K562 (cell line): ENCODE data around the gene LMO2. TPM values are rescaled to one million over a fixed set of nuclear protein-coding genes. Genes with fewer than 3 reads are reported as not detected.
A peak's percentile ranks its signal among the peaks of the same experiment; 100 is the strongest.

Source experiments
- CBX1 ChIP-seq: sonication (generic); IDR thresholded peaks from 2 replicates; pipeline ENCODE4 v1.6.1; 2016; ENCODE audit warnings: antibody characterized with exemption, low read depth, mild to moderate bottlenecking
- ELF2 ChIP-seq: fragments of 250-450 bp; sonication (Bioruptor Pico); IDR thresholded peaks from 2 replicates; pipeline ENCODE4 v1.5.0; 2021; ENCODE audit warnings: mild to moderate bottlenecking
- MCM2 ChIP-seq: fragments of 450-650 bp; IDR thresholded peaks from 2 replicates; pipeline ENCODE4 v1.6.1; 2017; ENCODE audit warnings: low read depth, mild to moderate bottlenecking
- PHB ChIP-seq: fragments of 250-450 bp; sonication (Bioruptor Pico); IDR thresholded peaks from 2 replicates; pipeline ENCODE4 v1.5.0; 2021
- PML ChIP-seq: IDR thresholded peaks from 2 replicates; pipeline ENCODE4 v1.6.1; 2012; ENCODE audit warnings: low read length, inconsistent platforms
- PRMT5 ChIP-seq: sonication (generic); formaldehyde crosslinking; IDR thresholded peaks from 2 replicates; pipeline ENCODE4 v1.5.0; 2020; ENCODE audit warnings: missing genetic modification reagents
- SPI1 ChIP-seq: IDR thresholded peaks from 2 replicates; pipeline ENCODE4 v1.6.1; 2011; ENCODE audit warnings: low read depth, low read length, control low read depth, borderline replicate concordance
- STAT5A ChIP-seq: IDR thresholded peaks from 2 replicates; pipeline ENCODE4 v1.6.1; 2012; ENCODE audit warnings: low read length, inconsistent platforms, borderline replicate concordance
- SUPT5H ChIP-seq: fragments of 450-650 bp; IDR thresholded peaks from 2 replicates; pipeline ENCODE4 v1.6.1; 2016
- ZNF232 ChIP-seq: sonication (generic); formaldehyde crosslinking; IDR thresholded peaks from 2 replicates; pipeline ENCODE4 v1.8.0; 2022; ENCODE audit warnings: mild to moderate bottlenecking, missing genetic modification reagents
- polyA plus RNA-seq, 8 experiments: library from polyadenylated mRNA; depleted of rRNA in 4 of 8; stranded (reverse) in 5 of 8; unstranded in 3 of 8; fragments of >200 nt; fragmentation: Nextera tagmentation in 2 of 8; fragmentation: Illumina TruSeq in 1 of 8; extraction: Ambion mirVana in 2 of 8; extraction: Trizol in 1 of 8; gene quantifications; 2 replicates each; pipeline versions ENCODE4 v1.2.1 to v1.2.3, GENCODE V29; 2011 to 2014; ENCODE audit warnings: inconsistent platforms in 1 of 8, missing spikeins in 1 of 8
- total RNA-seq, 7 experiments: library from RNA; depleted of rRNA in 6 of 7; stranded (reverse); fragments of >200 nt in 6 of 7; fragmentation: Illumina TruSeq in 2 of 7; extraction: Trizol in 2 of 7; gene quantifications; 2 replicates each; pipeline versions ENCODE4 v1.2.1 to v1.2.3, GENCODE V29; 2011 to 2021; ENCODE audit warnings: low replicate concordance in 1 of 7
- TF ChIP-seq, protein P1 (sequence below), 2 experiments: fragments of 450-650 bp; formaldehyde crosslinking in 1 of 2; IDR thresholded peaks; 2 replicates each; pipeline versions ENCODE4 v1.4.0 to v1.6.1; 2014 to 2020; ENCODE audit warnings: mild to moderate bottlenecking in 2 of 2, borderline replicate concordance in 1 of 2, low read depth in 1 of 2
- TF ChIP-seq, protein P2 (sequence below), 2 experiments: IDR thresholded peaks; 2 replicates each; pipeline ENCODE4 v1.6.1; 2012; ENCODE audit warnings: improper control_type of control experiment in 2 of 2, low read depth in 2 of 2, low read length in 2 of 2, borderline replicate concordance in 1 of 2
- TF ChIP-seq, protein P3 (sequence below): fragments of 450-650 bp; IDR thresholded peaks from 2 replicates; pipeline ENCODE4 v1.6.1; 2016
- TF ChIP-seq, protein P4 (sequence below): sonication (generic); formaldehyde crosslinking; IDR thresholded peaks from 2 replicates; pipeline ENCODE4 v1.8.1; 2023; ENCODE audit warnings: mild to moderate bottlenecking, missing genetic modification reagents

The LMO2 gene
- total and polyA plus RNA-seq, 9 of the 15 experiments (the other 6 are each of a cell fraction or from before 2014, with no cell fraction given) = 6.9 to 126 (median 91.5) TPM

DNA sequence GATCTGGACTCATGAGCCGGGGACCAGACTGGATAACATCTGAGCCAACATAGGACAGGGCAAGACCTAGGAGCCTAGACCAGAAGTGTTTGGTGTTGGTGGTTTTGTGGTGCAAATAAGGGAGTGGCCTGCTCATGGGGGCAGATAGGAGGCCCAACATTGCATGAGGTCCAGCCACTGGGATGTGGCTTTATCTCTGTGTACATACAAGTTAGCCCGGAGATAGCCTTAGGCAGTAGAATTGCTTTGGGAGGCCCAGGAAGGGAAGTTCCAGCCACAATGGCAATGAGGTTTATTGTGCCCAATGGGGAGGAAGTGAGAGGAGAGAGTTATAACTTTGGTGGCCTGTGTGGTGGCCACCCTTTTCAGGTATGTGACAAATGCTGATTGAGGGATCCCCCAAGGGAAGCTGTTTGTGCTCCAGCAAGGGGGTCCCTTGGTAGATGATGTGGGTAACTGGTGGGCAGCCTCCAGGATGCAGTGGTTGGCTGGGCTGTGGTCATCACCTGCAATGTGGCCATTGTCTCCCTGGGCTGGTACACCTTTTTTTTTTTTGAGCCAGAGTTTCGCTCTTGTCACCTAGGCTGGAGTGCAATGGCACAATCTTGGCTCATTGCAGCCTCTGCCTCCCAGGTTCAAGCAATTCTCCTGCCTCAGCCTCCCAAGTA, 6.4 kb downstream of the LMO2 start (continued):
- TF ChIP-seq, protein P1, sequence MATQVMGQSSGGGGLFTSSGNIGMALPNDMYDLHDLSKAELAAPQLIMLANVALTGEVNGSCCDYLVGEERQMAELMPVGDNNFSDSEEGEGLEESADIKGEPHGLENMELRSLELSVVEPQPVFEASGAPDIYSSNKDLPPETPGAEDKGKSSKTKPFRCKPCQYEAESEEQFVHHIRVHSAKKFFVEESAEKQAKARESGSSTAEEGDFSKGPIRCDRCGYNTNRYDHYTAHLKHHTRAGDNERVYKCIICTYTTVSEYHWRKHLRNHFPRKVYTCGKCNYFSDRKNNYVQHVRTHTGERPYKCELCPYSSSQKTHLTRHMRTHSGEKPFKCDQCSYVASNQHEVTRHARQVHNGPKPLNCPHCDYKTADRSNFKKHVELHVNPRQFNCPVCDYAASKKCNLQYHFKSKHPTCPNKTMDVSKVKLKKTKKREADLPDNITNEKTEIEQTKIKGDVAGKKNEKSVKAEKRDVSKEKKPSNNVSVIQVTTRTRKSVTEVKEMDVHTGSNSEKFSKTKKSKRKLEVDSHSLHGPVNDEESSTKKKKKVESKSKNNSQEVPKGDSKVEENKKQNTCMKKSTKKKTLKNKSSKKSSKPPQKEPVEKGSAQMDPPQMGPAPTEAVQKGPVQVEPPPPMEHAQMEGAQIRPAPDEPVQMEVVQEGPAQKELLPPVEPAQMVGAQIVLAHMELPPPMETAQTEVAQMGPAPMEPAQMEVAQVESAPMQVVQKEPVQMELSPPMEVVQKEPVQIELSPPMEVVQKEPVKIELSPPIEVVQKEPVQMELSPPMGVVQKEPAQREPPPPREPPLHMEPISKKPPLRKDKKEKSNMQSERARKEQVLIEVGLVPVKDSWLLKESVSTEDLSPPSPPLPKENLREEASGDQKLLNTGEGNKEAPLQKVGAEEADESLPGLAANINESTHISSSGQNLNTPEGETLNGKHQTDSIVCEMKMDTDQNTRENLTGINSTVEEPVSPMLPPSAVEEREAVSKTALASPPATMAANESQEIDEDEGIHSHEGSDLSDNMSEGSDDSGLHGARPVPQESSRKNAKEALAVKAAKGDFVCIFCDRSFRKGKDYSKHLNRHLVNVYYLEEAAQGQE (IDR thresholded peaks at IDR 0.05; ENCODE audit: borderline replicate concordance) = peak; percentile 25; the same call in 1 of the 2 replicates
- TF ChIP-seq, protein P1 (CRISPR knock-in tag; IDR thresholded peaks at IDR 0.05; ENCODE audit: low read depth) = no peak
- TF ChIP-seq, protein P2, sequence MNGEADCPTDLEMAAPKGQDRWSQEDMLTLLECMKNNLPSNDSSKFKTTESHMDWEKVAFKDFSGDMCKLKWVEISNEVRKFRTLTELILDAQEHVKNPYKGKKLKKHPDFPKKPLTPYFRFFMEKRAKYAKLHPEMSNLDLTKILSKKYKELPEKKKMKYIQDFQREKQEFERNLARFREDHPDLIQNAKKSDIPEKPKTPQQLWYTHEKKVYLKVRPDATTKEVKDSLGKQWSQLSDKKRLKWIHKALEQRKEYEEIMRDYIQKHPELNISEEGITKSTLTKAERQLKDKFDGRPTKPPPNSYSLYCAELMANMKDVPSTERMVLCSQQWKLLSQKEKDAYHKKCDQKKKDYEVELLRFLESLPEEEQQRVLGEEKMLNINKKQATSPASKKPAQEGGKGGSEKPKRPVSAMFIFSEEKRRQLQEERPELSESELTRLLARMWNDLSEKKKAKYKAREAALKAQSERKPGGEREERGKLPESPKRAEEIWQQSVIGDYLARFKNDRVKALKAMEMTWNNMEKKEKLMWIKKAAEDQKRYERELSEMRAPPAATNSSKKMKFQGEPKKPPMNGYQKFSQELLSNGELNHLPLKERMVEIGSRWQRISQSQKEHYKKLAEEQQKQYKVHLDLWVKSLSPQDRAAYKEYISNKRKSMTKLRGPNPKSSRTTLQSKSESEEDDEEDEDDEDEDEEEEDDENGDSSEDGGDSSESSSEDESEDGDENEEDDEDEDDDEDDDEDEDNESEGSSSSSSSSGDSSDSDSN (IDR thresholded peaks at IDR 0.05; ENCODE audit: borderline replicate concordance in 1 of 2, low read depth in 2 of 2, low read length in 2 of 2) = 0 out of 4 replicates have a peak, but pooled peaks of 1 of the 2 experiments have one; percentile 47
- TF ChIP-seq PHB (CRISPR knock-in tag) (no peak), STAT5A (0 out of 2 replicates have a peak, but pooled peaks have one; percentile 37), SUPT5H (no peak), PRMT5 (no peak), ZNF232 (CRISPR knock-in tag) (no peak), ELF2 (CRISPR knock-in tag) (no peak), MCM2 (no peak), CBX1 (no peak), SPI1 (peak; percentile 87; the same call in 1 of the 2 replicates), PML (peak; percentile 34; the same call in 1 of the 2 replicates)
- TF ChIP-seq, protein P3, sequence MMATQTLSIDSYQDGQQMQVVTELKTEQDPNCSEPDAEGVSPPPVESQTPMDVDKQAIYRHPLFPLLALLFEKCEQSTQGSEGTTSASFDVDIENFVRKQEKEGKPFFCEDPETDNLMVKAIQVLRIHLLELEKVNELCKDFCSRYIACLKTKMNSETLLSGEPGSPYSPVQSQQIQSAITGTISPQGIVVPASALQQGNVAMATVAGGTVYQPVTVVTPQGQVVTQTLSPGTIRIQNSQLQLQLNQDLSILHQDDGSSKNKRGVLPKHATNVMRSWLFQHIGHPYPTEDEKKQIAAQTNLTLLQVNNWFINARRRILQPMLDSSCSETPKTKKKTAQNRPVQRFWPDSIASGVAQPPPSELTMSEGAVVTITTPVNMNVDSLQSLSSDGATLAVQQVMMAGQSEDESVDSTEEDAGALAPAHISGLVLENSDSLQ = no peak
- TF ChIP-seq, protein P4, sequence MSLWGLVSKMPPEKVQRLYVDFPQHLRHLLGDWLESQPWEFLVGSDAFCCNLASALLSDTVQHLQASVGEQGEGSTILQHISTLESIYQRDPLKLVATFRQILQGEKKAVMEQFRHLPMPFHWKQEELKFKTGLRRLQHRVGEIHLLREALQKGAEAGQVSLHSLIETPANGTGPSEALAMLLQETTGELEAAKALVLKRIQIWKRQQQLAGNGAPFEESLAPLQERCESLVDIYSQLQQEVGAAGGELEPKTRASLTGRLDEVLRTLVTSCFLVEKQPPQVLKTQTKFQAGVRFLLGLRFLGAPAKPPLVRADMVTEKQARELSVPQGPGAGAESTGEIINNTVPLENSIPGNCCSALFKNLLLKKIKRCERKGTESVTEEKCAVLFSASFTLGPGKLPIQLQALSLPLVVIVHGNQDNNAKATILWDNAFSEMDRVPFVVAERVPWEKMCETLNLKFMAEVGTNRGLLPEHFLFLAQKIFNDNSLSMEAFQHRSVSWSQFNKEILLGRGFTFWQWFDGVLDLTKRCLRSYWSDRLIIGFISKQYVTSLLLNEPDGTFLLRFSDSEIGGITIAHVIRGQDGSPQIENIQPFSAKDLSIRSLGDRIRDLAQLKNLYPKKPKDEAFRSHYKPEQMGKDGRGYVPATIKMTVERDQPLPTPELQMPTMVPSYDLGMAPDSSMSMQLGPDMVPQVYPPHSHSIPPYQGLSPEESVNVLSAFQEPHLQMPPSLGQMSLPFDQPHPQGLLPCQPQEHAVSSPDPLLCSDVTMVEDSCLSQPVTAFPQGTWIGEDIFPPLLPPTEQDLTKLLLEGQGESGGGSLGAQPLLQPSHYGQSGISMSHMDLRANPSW (CRISPR knock-in tag) = no peak
